ENCODE data around the gene CEP152.

Gene CEP152

DNA sequence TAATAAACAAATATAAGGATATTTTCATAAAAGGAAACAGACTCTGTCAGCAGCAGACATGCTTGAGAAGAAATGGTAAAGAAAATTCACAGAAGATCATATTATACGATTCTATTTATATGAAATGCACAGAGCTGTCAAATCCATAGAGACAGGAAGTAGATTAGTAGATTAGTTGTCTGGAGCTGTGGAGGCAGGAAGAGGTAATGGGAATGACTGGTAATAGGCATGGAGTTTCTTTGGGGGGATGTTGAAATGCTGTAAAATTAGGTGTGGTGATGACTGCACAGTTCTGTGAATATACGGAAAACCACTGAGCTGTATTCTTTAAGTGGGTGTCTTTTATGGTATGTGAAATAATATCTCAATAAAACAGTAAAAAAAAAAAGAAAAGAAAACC, 35.3 kb downstream of the CEP152 start:
- no peak for DNase-seq (ENCODE audit: low read depth)

DNA sequence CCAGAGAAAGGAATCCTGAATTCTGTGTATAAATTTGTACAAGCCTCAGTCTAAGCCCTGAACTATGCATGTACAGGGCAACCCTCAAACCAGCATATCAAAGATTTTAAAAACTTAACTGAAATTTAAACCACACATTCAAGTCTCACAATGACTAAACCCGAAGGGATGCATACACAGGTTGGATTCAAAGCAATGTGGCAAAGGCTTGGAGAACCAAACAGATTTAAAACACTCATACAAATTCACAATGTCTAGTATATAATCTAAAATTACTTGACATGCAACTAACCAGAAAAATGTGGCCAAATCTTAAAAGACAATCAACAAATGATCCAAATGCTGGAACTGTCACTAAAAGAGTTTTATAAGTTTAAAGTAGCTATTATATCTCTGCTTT, 36.4 kb downstream of the CEP152 start:
- no peak for DNase-seq (ENCODE audit: low read depth)

DNA sequence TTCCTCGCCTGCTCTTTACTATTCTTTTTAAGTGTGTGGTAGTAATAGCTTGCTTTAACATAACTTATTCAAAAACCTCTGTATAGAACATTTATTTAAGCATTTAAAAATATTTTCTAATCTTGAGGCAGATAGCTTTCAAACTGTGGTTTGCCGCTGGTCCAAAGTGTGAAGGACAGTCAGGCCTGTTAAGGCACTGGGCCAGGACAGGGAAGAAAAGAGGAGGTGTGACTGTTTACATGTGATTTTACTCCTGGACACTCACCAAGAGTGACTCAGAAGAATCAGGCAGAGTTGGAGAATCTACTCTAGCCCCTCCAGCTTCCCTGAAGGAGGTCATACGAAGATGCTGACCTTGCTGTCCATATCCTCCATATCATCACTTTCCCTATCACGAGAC, 44.7 kb downstream of the CEP152 start:
- no peak for DNase-seq (ENCODE audit: low read depth)

GRCh38 chr15:48765022-48765421, 45.8 kb downstream of the CEP152 start:
- no peak for DNase-seq (ENCODE audit: low read depth)

GRCh38 chr15:48761393-48762158, 49.3 kb downstream of the CEP152 start:
- DNase-seq (ENCODE audit: low read depth) = no peak

- DNase-seq (ENCODE audit: low read depth) = no peak
Measured at GRCh38 chr15:48759921-48760320, 50.9 kb downstream of the CEP152 start.

DNA sequence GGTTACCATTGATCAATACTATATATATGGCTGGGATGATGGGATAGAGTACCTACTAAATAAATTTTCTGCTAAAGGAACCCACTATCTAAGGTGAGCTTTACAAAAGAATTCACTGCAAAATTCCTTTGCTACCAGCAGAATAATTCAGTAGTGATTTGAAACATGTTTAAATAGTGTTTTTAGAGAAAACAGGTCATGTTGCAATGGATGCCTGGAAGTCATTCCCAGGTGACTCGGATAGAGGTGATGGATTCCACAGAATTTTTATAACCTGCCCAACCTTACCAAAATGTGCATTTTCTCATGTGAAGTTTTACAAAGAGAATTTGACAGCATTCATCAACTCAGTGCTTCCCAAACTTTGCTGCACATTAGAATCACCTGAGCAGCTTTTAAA, 53.2 kb downstream of the CEP152 start:
- DNase-seq (ENCODE audit: low read depth) = no peak

DNA sequence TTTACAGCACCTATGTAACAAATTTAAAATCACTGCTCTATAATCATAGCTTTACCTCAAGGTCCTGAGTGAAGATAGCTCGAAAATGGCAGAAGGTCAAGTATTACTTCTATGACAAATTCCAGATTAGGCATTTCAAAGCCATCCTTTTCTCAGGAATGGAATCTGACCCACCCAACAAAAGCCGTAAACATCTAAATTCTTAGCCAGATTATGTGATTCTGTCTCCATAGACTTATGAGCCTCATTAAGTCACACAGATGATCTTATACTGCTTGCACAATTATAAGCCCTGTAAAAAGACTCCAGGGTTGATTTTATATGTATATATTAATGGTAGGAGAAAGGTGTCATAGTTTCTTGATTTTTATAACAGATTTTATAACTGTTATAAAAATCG, 56.9 kb downstream of the CEP152 start:
- no peak for DNase-seq (ENCODE audit: low read depth)

GRCh38 chr15:48751595-48751994, 59.3 kb downstream of the CEP152 start:
- no peak for DNase-seq (ENCODE audit: low read depth)

- DNase-seq (ENCODE audit: low read depth) = no peak
Measured at GRCh38 chr15:48748535-48748934, 62.3 kb downstream of the CEP152 start.

DNA sequence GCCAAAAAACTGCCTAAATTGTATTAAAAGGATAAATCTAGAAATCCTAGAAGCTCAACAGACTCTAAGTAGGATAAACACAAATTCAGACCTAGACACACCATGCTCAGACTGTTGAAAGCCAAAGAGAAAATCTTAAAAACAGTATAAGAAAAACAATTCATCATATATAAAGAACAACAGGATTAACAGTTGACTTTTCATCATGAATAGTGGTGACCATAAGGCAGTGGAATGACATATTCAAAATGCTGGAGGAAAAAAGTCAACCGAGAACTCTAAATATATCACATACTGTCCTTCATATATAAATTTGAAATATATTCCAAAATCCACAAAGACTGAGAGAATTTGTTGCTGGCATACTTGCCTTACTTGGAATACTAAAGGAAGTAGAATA, 77.3 kb downstream of the CEP152 start:
- DNase-seq (ENCODE audit: low read depth) = no peak

- no peak for DNase-seq (ENCODE audit: low read depth)
Measured at GRCh38 chr15:48730506-48730905, 80.4 kb downstream of the CEP152 start.

DNA sequence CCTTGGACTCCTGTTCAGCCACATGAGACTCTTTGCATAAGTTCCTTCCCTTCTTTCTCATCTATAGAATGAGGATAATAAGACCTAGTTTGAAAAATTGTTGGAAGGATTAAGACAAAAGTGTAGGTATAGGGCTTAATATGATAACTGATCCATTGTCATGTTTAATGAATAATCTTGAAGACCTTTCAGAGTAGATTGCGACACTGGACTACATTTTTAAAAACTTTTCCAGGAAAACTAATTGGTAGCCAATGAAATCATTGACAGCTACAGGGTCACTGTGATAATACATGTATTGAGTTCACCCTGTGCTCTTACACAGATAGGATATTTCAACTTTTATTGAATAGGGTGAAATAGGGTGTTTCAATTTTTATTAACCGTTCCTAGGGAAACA, 86.9 kb downstream of the CEP152 start:
- DNase-seq (ENCODE audit: low read depth) = no peak

GRCh38 chr15:48722764-48723661, 87.9 kb downstream of the CEP152 start:
- DNase-seq (ENCODE audit: low read depth) = no peak

DNA sequence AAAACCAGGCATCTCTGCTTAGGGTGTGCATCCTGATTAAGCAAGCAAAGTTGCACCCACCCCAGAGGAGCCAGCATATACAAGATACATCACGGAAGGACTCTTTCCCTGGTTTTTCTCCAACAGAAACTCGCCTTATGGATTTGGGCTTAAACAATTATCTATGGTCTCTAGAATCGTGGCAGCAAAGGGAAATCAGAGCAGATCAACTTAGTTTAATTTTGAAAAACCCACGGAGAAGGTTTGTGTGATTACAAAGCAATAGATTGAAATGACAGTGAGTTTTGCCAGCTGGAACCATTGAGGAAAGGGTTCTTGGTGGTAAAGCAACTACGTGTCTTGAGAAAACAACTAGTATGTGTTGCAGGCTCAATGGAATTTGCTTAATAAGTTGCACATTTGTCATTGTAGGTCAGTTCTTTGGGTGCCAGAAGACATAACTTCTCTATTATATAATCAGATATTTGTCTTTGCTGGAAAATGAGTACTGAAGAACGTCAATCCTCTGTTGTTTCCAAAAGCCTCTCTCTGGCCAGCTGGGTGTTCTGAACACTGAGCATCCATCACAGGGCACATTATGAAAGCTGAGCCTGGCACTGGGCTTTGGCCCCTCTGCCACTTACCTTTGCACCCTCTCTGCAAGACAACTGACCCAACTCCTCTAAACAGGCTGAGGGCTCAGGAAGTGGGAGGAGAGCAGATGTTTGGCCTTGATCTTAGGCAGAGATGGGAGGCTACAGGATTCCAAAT, 89.6 kb downstream of the CEP152 start:
- DNase-seq (ENCODE audit: low read depth) = no peak

DNA sequence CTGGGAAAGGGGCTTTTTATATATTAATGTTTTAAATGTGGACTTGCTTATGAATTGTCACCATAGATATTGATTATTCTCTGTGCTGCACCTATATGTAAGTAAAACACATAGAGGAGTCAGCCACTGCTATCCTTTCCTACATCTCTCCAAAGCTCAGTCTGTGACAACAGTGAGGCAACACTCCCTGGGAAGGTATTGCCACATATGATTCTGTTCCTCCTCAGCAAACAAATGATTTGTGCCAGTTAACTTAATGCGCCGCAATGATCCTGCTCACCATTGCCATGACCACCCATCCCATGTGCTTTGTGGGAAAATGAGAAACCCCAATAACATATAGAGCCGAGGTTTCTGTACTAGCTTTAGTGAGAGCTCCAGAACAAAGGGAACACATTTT, 90.2 kb downstream of the CEP152 start:
- DNase-seq (ENCODE audit: low read depth) = no peak

GRCh38 chr15:48719668-48720067, 91.2 kb downstream of the CEP152 start:
- no peak for DNase-seq (ENCODE audit: low read depth)

- DNase-seq (ENCODE audit: low read depth) = no peak
Measured at GRCh38 chr15:48718646-48719045, 92.2 kb downstream of the CEP152 start.

DNA sequence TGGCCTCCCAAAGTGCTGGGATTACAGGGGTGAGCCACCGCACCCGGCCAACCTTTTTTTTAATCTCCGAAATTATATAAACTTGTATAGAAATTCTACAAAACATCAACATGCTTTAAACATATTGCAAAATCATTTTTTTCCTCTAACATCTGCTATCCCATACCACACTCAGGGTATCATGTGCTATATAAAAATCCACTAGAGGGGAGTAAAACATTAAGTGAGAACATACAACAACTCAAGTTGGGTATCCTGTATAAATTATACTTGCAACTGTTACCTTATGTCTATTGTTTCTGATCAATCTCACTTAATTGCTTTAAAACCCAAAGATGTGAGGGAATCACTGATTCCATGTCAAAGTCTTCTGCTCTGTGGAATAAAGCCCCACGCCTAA, 93.4 kb downstream of the CEP152 start:
- DNase-seq (ENCODE audit: low read depth) = no peak

DNA sequence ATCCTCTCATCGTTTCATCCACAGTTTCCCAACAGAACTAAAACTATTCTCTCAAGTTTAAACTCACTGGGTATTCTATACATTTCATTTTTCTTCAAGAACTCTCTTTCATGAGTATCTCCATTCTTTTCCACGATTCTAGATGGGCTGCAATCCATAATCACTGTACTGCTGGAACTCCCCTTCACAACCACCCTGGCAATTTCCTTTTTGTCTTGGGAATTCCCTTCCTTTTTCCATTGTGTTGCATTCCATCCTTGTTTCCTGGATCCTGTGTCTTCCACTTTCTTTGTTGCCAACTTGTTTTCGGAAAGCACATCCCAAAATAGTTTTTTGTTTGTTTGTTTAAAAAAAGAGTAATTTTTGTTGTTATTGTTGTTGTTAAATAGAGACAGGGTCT, 98.3 kb downstream of the CEP152 start:
- DNase-seq (ENCODE audit: low read depth) = no peak

- no peak for DNase-seq (ENCODE audit: low read depth)
Measured at GRCh38 chr15:48710952-48711495, 99.8 kb downstream of the CEP152 start.

DNA sequence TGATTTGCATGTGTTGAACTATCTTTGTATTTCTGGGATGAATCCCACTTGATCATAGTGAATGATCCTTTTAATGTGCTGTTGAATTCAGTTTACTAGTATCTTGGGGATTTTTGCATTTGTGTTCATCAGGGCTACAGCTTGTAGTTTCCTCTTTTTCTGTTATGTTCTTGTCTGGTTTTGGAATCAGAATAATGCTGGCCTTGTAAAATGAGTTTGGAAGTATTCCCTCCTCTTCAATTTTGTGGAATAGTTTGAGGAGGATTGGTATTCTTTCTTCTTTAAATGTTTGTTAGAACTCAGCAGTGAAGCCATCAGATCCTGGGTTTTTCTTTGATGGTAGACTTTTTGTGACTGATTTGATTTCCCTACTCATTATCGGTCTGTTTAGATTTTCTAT, 102.2 kb downstream of the CEP152 start:
- DNase-seq (ENCODE audit: low read depth) = no peak
